HepG2 (cell line): ENCODE results near the gene TCF23. TPM values are rescaled to one million over a fixed set of nuclear protein-coding genes. Genes with fewer than 3 reads are reported as not detected.

Experiments used
- HDAC1 ChIP-seq: sonication (generic); formaldehyde crosslinking; IDR thresholded peaks from 2 replicates; pipeline ENCODE4 v1.5.1; 2020; ENCODE audit warnings: mild to moderate bottlenecking, missing genetic modification reagents
- HOXA9 ChIP-seq: sonication (generic); formaldehyde crosslinking; IDR thresholded peaks from 2 replicates; pipeline ENCODE4 v1.8.1; 2022; ENCODE audit warnings: missing genetic modification reagents, mild to moderate bottlenecking, moderate library complexity, borderline replicate concordance
- ISL2 ChIP-seq: sonication (generic); formaldehyde crosslinking; IDR thresholded peaks from 2 replicates; pipeline ENCODE4 v1.5.0; 2020; ENCODE audit warnings: missing genetic modification reagents
- PRPF4 ChIP-seq: fragments of 200-400 bp; formaldehyde crosslinking; IDR thresholded peaks from 2 replicates; pipeline ENCODE4 v1.6.1; 2016; ENCODE audit warnings: low read length, low read depth; ENCODE audit not compliant: poor library complexity, severe bottlenecking
- SSRP1 ChIP-seq: IDR thresholded peaks from 2 replicates; pipeline ENCODE4 v1.6.1; 2016; ENCODE audit warnings: control low read depth
- ZNF20 ChIP-seq: sonication (generic); formaldehyde crosslinking; IDR thresholded peaks from 2 replicates; pipeline ENCODE4 v1.4.0; 2020; ENCODE audit warnings: mild to moderate bottlenecking, moderate library complexity, missing genetic modification reagents
- ZNF501 ChIP-seq: sonication (generic); formaldehyde crosslinking; IDR thresholded peaks from 2 replicates; pipeline ENCODE4 v1.5.1; 2020; ENCODE audit warnings: mild to moderate bottlenecking, moderate library complexity, missing genetic modification reagents
- ZNF567 ChIP-seq: sonication (generic); formaldehyde crosslinking; IDR thresholded peaks from 2 replicates; pipeline ENCODE4 v1.8.1; 2023; ENCODE audit warnings: mild to moderate bottlenecking, missing genetic modification reagents, borderline replicate concordance
- ZNF747 ChIP-seq: sonication (generic); formaldehyde crosslinking; IDR thresholded peaks from 2 replicates; pipeline ENCODE4 v1.8.1; 2023; ENCODE audit warnings: missing genetic modification reagents, mild to moderate bottlenecking, borderline replicate concordance
- ZSCAN29 ChIP-seq: sonication (generic); formaldehyde crosslinking; conservative IDR thresholded peaks from 2 replicates; pipeline ENCODE4 v1.4.0; 2020; ENCODE audit warnings: mild to moderate bottlenecking, missing genetic modification reagents
- polyA plus RNA-seq, 8 experiments: library from polyadenylated mRNA; depleted of rRNA in 3 of 8; stranded (reverse) in 7 of 8; unstranded in 1 of 8; fragments of >200 nt; fragmentation: Illumina TruSeq in 4 of 8; extraction: Trizol in 4 of 8; gene quantifications; 2 replicates each; pipeline versions ENCODE4 v1.2.1 to v1.2.3, GENCODE V29; 2011 to 2016; ENCODE audit warnings: low read depth in 4 of 8, missing spikeins in 1 of 8, mixed read lengths in 1 of 8; ENCODE audit not compliant: insufficient read depth in 1 of 8
- total RNA-seq, 5 experiments: library from RNA; depleted of rRNA; stranded (reverse); fragments of >200 nt; fragmentation: Illumina TruSeq; extraction: Trizol; gene quantifications; 2 replicates each; pipeline ENCODE4 v1.2.3, GENCODE V29; 2016; ENCODE audit warnings: low read depth in 1 of 5
- TF ChIP-seq, protein P1 (sequence below), 2 experiments: sonication (generic) in 1 of 2; formaldehyde crosslinking in 1 of 2; IDR thresholded peaks; 2 replicates each; pipeline versions ENCODE4 v1.6.1 to v1.9.0; 2014 to 2022; ENCODE audit warnings: antibody characterized with exemption in 1 of 2, borderline replicate concordance in 1 of 2, inconsistent platforms in 1 of 2, low read depth in 1 of 2, missing genetic modification reagents in 1 of 2
- TF ChIP-seq, protein P2 (sequence below): sonication (generic); formaldehyde crosslinking; IDR thresholded peaks from 2 replicates; pipeline ENCODE4 v1.5.0; 2020; ENCODE audit warnings: missing genetic modification reagents
- TF ChIP-seq, protein P3 (sequence below): IDR thresholded peaks from 2 replicates; pipeline ENCODE4 v1.4.0; 2020; ENCODE audit warnings: mild to moderate bottlenecking, missing genetic modification reagents
- TF ChIP-seq, protein P4 (sequence below): sonication (generic); formaldehyde crosslinking; IDR thresholded peaks from 2 replicates; pipeline ENCODE4 v1.4.0; 2020; ENCODE audit warnings: missing genetic modification reagents, borderline replicate concordance
- TF ChIP-seq, protein P5 (sequence below): IDR thresholded peaks from 2 replicates; pipeline ENCODE4 v1.6.1; 2012; ENCODE audit warnings: inconsistent platforms

TCF23 gene
- total and polyA plus RNA-seq, 2 of the 13 experiments (the other 11 are each of a cell fraction or from before 2014, with no cell fraction given) = 0.02 to 1.4 TPM

DNA sequence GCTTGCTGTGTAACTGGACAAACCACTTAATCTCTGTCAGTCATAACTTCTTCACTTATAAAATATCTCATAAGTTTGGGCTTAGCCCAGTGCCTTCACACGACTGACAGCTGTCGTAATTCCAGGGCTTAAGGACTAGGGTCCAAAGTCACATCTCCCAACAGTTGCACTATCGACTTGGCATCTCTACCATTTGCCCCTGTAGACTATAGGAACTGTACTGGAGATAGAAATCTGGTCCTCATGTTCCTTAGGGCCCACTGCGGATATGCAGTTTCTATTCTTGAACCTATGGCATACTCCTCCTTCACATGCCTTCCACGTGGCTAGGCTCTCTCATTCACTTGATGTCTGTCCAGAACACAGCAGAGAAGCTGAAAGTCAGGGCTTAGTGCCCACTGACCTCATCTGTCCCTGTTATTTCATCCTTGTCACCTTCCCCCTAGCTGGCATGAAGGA lies 22.5 kb upstream of the TCF23 start (continued):
- TF ChIP-seq, protein P1, sequence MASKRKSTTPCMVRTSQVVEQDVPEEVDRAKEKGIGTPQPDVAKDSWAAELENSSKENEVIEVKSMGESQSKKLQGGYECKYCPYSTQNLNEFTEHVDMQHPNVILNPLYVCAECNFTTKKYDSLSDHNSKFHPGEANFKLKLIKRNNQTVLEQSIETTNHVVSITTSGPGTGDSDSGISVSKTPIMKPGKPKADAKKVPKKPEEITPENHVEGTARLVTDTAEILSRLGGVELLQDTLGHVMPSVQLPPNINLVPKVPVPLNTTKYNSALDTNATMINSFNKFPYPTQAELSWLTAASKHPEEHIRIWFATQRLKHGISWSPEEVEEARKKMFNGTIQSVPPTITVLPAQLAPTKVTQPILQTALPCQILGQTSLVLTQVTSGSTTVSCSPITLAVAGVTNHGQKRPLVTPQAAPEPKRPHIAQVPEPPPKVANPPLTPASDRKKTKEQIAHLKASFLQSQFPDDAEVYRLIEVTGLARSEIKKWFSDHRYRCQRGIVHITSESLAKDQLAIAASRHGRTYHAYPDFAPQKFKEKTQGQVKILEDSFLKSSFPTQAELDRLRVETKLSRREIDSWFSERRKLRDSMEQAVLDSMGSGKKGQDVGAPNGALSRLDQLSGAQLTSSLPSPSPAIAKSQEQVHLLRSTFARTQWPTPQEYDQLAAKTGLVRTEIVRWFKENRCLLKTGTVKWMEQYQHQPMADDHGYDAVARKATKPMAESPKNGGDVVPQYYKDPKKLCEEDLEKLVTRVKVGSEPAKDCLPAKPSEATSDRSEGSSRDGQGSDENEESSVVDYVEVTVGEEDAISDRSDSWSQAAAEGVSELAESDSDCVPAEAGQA (IDR thresholded peaks at IDR 0.05; ENCODE audit: low read depth) = no peak
- TF ChIP-seq, protein P1 (CRISPR knock-in tag; IDR thresholded peaks at IDR 0.05; ENCODE audit: borderline replicate concordance) = no peak
- TF ChIP-seq HOXA9 (CRISPR knock-in tag) (no peak), ZNF747 (0 out of 2 replicates have a peak, but pooled peaks have one; percentile 32), ZSCAN29 (CRISPR knock-in tag) (no peak), ISL2 (no peak), SSRP1 (peak; percentile 89; the same call in 1 of the 2 replicates), PRPF4 (no peak), ZNF20 (no peak), ZNF567 (CRISPR knock-in tag) (no peak), ZNF501 (CRISPR knock-in tag) (no peak), HDAC1 (CRISPR knock-in tag) (0 out of 2 replicates have a peak, but pooled peaks have one; percentile 30)
- TF ChIP-seq, protein P2, sequence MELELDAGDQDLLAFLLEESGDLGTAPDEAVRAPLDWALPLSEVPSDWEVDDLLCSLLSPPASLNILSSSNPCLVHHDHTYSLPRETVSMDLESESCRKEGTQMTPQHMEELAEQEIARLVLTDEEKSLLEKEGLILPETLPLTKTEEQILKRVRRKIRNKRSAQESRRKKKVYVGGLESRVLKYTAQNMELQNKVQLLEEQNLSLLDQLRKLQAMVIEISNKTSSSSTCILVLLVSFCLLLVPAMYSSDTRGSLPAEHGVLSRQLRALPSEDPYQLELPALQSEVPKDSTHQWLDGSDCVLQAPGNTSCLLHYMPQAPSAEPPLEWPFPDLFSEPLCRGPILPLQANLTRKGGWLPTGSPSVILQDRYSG (CRISPR knock-in tag) = no peak
- TF ChIP-seq, protein P3, sequence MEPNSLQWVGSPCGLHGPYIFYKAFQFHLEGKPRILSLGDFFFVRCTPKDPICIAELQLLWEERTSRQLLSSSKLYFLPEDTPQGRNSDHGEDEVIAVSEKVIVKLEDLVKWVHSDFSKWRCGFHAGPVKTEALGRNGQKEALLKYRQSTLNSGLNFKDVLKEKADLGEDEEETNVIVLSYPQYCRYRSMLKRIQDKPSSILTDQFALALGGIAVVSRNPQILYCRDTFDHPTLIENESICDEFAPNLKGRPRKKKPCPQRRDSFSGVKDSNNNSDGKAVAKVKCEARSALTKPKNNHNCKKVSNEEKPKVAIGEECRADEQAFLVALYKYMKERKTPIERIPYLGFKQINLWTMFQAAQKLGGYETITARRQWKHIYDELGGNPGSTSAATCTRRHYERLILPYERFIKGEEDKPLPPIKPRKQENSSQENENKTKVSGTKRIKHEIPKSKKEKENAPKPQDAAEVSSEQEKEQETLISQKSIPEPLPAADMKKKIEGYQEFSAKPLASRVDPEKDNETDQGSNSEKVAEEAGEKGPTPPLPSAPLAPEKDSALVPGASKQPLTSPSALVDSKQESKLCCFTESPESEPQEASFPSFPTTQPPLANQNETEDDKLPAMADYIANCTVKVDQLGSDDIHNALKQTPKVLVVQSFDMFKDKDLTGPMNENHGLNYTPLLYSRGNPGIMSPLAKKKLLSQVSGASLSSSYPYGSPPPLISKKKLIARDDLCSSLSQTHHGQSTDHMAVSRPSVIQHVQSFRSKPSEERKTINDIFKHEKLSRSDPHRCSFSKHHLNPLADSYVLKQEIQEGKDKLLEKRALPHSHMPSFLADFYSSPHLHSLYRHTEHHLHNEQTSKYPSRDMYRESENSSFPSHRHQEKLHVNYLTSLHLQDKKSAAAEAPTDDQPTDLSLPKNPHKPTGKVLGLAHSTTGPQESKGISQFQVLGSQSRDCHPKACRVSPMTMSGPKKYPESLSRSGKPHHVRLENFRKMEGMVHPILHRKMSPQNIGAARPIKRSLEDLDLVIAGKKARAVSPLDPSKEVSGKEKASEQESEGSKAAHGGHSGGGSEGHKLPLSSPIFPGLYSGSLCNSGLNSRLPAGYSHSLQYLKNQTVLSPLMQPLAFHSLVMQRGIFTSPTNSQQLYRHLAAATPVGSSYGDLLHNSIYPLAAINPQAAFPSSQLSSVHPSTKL = peak; percentile 48; the same call in 1 of the 2 replicates
- TF ChIP-seq, protein P4, sequence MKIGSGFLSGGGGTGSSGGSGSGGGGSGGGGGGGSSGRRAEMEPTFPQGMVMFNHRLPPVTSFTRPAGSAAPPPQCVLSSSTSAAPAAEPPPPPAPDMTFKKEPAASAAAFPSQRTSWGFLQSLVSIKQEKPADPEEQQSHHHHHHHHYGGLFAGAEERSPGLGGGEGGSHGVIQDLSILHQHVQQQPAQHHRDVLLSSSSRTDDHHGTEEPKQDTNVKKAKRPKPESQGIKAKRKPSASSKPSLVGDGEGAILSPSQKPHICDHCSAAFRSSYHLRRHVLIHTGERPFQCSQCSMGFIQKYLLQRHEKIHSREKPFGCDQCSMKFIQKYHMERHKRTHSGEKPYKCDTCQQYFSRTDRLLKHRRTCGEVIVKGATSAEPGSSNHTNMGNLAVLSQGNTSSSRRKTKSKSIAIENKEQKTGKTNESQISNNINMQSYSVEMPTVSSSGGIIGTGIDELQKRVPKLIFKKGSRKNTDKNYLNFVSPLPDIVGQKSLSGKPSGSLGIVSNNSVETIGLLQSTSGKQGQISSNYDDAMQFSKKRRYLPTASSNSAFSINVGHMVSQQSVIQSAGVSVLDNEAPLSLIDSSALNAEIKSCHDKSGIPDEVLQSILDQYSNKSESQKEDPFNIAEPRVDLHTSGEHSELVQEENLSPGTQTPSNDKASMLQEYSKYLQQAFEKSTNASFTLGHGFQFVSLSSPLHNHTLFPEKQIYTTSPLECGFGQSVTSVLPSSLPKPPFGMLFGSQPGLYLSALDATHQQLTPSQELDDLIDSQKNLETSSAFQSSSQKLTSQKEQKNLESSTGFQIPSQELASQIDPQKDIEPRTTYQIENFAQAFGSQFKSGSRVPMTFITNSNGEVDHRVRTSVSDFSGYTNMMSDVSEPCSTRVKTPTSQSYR (CRISPR knock-in tag) = no peak
- TF ChIP-seq, protein P5, sequence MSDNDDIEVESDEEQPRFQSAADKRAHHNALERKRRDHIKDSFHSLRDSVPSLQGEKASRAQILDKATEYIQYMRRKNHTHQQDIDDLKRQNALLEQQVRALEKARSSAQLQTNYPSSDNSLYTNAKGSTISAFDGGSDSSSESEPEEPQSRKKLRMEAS = peak; percentile 49; the same call in 1 of the 2 replicates
